Measurements from ENCODE around the gene FHIT. TPM values are rescaled to one million over a fixed set of nuclear protein-coding genes. Genes with fewer than 3 reads are reported as not detected.

The FHIT gene
- total RNA-seq, 4 donors from 2014 or later: 3.2 to 10.9 (median 6.4) TPM

GRCh38 chr3:60810881-60811280 is 440.4 kb downstream of the FHIT start:
- TF ChIP-seq, protein P1, sequence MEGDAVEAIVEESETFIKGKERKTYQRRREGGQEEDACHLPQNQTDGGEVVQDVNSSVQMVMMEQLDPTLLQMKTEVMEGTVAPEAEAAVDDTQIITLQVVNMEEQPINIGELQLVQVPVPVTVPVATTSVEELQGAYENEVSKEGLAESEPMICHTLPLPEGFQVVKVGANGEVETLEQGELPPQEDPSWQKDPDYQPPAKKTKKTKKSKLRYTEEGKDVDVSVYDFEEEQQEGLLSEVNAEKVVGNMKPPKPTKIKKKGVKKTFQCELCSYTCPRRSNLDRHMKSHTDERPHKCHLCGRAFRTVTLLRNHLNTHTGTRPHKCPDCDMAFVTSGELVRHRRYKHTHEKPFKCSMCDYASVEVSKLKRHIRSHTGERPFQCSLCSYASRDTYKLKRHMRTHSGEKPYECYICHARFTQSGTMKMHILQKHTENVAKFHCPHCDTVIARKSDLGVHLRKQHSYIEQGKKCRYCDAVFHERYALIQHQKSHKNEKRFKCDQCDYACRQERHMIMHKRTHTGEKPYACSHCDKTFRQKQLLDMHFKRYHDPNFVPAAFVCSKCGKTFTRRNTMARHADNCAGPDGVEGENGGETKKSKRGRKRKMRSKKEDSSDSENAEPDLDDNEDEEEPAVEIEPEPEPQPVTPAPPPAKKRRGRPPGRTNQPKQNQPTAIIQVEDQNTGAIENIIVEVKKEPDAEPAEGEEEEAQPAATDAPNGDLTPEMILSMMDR (IDR thresholded peaks at IDR 0.05): no peak
- ATAC-seq (ENCODE audit: low FRiP score) (no peak), DNase-seq (ENCODE audit: low spot score) (no peak)

GRCh38 chr3:60809857-60810610 is 441.2 kb downstream of the FHIT start:
- DNase-seq (ENCODE audit: low spot score) (no peak), ATAC-seq (ENCODE audit: low FRiP score) (peak; percentile 36)
- TF ChIP-seq, protein P1 (IDR thresholded peaks at IDR 0.05): no peak

DNA sequence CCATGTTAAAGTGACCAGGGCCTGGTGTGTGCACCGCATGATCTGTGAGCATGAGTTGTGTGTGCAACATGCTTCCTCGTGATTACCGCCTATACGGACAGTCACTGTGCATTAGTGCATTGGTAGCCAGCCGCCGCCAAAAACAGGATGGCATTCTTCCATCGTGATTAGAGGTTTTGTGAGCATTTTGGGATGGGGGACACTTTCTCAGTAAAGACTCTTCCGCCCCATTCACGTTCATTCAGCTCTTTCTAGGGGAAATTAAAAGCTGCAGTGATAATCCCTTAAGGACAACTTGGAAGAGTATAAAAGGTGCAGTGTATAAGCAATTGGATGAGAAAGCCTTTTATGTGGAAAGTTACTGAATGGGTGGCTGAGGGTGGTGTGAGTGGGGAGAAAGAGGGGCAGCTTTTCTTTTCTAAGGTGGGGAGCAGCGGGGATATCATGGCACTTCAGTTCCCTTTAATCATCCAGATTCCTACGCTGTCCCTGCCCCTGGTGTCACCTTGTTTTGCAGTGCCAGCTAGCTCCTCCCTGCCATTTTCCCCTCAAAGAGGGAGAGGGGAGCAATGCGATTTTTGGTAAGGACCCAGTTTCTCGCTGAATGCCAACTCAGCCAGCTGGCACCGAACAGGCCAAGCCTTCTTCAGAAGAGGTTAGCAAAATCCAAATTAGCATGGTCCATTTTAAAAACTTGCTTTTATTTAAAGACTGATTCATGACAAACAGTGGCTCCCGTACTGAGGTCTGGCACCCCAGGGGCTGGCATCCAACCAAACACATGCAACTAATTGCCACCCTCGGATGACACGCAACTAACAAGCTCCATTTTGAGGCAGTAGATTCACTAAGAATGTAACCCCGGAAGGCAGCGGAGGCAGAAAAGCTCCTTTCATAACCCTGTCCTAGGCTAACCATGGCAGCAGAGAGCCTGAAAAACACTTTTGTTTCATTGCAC is 447.8 kb downstream of the FHIT start:
- DNase-seq (ENCODE audit: low spot score) (no peak), ATAC-seq (ENCODE audit: low FRiP score) (no peak)
- TF ChIP-seq, protein P1 (IDR thresholded peaks at IDR 0.05): no peak

DNA sequence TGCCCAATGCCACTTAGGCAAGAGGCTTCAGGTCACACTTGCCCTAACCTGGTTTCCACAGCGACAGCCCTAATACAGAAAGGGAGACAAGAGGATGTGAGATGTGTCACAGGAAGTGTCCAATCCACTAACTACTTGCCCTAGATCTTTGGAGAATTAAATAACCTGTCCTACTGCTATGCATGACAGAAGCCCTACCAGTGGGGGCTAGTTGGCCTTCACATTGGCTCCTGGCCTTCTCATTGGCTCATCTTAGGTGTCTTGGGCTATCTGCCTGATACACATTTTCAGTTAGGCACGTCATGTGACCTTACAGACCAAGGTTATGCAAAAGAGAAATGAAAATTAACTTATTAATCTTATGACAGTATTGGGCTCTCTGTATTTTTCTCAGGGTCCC is 449.9 kb downstream of the FHIT start:
- TF ChIP-seq, protein P1 (IDR thresholded peaks at IDR 0.05): no peak
- DNase-seq (ENCODE audit: low spot score): no peak
- no peak for ATAC-seq (ENCODE audit: low FRiP score)

DNA sequence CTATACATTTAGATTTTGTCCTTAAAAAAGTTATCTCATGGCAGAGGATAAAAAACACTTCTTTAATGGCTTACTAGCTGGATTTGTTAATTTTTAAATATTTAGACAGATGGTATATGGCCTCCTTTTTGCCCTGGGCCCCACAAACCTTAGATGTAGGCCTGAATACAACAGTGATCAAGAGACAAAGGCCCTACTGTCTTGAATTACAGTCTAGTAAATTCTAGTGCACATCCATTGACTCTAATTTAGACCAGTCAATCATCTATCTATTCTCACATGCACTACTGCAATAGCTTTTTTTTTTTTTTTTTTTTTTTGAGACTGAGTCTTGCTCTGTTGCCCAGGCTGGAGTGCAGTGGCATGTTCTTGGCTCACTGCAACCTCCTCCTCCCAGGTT is 452.8 kb downstream of the FHIT start:
- TF ChIP-seq, protein P1 (IDR thresholded peaks at IDR 0.05): no peak
- ATAC-seq (ENCODE audit: low FRiP score): no peak
- no peak for DNase-seq (ENCODE audit: low spot score)

- ATAC-seq (ENCODE audit: low FRiP score) (no peak), DNase-seq (ENCODE audit: low spot score) (no peak)
- TF ChIP-seq, protein P1 (IDR thresholded peaks at IDR 0.05): no peak
Measured at GRCh38 chr3:60792249-60792852, 458.9 kb downstream of the FHIT start.

Measured in omental fat pad (tissue), 4 donors.